Measurements from ENCODE around the gene FOXO3. TPM values are rescaled to one million over a fixed set of nuclear protein-coding genes. Genes with fewer than 3 reads are reported as not detected.

FOXO3 gene
- total RNA-seq, 2 donors from 2014 or later = 108 to 144 TPM

- intact Hi-C loops (cut with DNase I) = no loop called here
- no peaks in the 10 kb centered on the region for H3K9me3 ChIP-seq
- no peaks in the 10 kb centered on the region for H3K27me3 ChIP-seq (replicated peaks; ENCODE audit: insufficient read depth)
- H3K27ac ChIP-seq = no peak overlapping the region
- H3K4me1 ChIP-seq (replicated peaks) = no peaks in the 10 kb centered on the region
- no peaks in the 10 kb centered on the region for H3K36me3 ChIP-seq
- TF ChIP-seq POLR2AphosphoS5 (IDR thresholded peaks at IDR 0.05) = no peak
- TF ChIP-seq, protein P1, sequence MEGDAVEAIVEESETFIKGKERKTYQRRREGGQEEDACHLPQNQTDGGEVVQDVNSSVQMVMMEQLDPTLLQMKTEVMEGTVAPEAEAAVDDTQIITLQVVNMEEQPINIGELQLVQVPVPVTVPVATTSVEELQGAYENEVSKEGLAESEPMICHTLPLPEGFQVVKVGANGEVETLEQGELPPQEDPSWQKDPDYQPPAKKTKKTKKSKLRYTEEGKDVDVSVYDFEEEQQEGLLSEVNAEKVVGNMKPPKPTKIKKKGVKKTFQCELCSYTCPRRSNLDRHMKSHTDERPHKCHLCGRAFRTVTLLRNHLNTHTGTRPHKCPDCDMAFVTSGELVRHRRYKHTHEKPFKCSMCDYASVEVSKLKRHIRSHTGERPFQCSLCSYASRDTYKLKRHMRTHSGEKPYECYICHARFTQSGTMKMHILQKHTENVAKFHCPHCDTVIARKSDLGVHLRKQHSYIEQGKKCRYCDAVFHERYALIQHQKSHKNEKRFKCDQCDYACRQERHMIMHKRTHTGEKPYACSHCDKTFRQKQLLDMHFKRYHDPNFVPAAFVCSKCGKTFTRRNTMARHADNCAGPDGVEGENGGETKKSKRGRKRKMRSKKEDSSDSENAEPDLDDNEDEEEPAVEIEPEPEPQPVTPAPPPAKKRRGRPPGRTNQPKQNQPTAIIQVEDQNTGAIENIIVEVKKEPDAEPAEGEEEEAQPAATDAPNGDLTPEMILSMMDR (IDR thresholded peaks at IDR 0.05) = no peak
- no peak for TF ChIP-seq POLR2A (IDR thresholded peaks at IDR 0.05)
- WGBS = 94% methylated on average over 11 of the region's 11 CpGs
- H3K4me3 ChIP-seq = no peak overlapping the region
- no peak for DNase-seq (ENCODE audit: low spot score)
Observed at GRCh38 chr6:108698593-108699289, 138.0 kb downstream of the FOXO3 start.

GRCh38 chr6:108699290-108700041, 138.7 kb downstream of the FOXO3 start:
- Histone ChIP-seq H3K27me3 (replicated peaks; ENCODE audit: insufficient read depth) (no peaks in the 10 kb centered on the region), H3K4me1 (replicated peaks) (no peaks in the 10 kb centered on the region), H3K9me3 (no peaks in the 10 kb centered on the region), H3K27ac (no peak overlapping the region), H3K36me3 (no peaks in the 10 kb centered on the region), H3K4me3 (no peak overlapping the region)
- intact Hi-C loops (cut with DNase I) = no loop called here
- no peak for TF ChIP-seq POLR2AphosphoS5 (IDR thresholded peaks at IDR 0.05)
- TF ChIP-seq, protein P1 (IDR thresholded peaks at IDR 0.05) = no peak
- no peak for TF ChIP-seq POLR2A (IDR thresholded peaks at IDR 0.05)
- DNase-seq (ENCODE audit: low spot score) = no peak
- 78% methylated on average over 17 of the region's 17 CpGs for WGBS

GRCh38 chr6:108702106-108702851, 141.6 kb downstream of the FOXO3 start:
- WGBS = 97% methylated on average over 1 of the region's 1 CpG
- Histone ChIP-seq H3K4me1 (replicated peaks) (no peaks in the 10 kb centered on the region), H3K36me3 (no peaks in the 10 kb centered on the region), H3K27ac (no peak overlapping the region), H3K9me3 (no peaks in the 10 kb centered on the region), H3K4me3 (no peak overlapping the region), H3K27me3 (replicated peaks; ENCODE audit: insufficient read depth) (no peaks in the 10 kb centered on the region)
- DNase-seq (ENCODE audit: low spot score) = no peak
- intact Hi-C loops (cut with DNase I) = no loop called here
- TF ChIP-seq, protein P1 (IDR thresholded peaks at IDR 0.05) = no peak
- TF ChIP-seq POLR2A (IDR thresholded peaks at IDR 0.05) (no peak), POLR2AphosphoS5 (IDR thresholded peaks at IDR 0.05) (no peak)

DNA sequence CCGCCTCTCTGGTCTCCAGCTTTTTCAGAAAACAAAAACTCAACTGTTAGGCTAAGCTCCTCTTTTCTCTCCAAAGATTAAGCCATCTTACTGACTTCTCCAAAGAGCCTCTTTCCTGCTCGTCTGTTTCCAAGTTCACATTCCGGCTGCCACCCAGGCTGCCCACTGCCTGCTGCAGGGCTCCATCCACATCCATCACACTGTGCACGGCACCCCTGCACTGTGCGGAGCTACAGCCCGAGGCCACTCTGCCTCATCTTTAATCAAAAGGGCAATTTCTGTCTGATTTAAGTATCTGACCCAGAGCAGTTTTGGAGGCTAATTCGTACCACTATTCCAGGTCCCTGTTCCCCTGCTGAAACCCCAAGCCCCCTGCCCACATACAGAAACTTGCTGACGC, 145.9 kb downstream of the FOXO3 start:
- DNase-seq (ENCODE audit: low spot score) = no peak
- intact Hi-C loops (cut with DNase I) = no loop called here
- Histone ChIP-seq H3K36me3 (no peaks in the 10 kb centered on the region), H3K9me3 (no peaks in the 10 kb centered on the region), H3K27me3 (replicated peaks; ENCODE audit: insufficient read depth) (no peaks in the 10 kb centered on the region), H3K4me1 (replicated peaks) (peaks cover 7% of the 10 kb centered on the region), H3K27ac (no peak overlapping the region), H3K4me3 (no peak overlapping the region)
- TF ChIP-seq, protein P1 (IDR thresholded peaks at IDR 0.05) = no peak
- TF ChIP-seq POLR2AphosphoS5 (IDR thresholded peaks at IDR 0.05) = no peak
- no peak for TF ChIP-seq POLR2A (IDR thresholded peaks at IDR 0.05)
- 95% methylated on average over 8 of the region's 8 CpGs for WGBS

Data from prostate gland (tissue), 2 donors.